ENCODE measurements around the gene FLRT2. TPM values are rescaled to one million over a fixed set of nuclear protein-coding genes. Genes with fewer than 3 reads are reported as not detected.

FLRT2 gene
- polyA plus RNA-seq, 1 donor from 2014 or later, result not detected

GRCh38 chr14:85535321-85535720 is 5.4 kb downstream of the FLRT2 start:
- no peaks in the 10 kb centered on the region for H3K36me3 Mint-ChIP-seq
- peaks cover 3 to 11% (median 5%) of the 10 kb centered on the region in 3 donors for H3K9me3 Mint-ChIP-seq
- H3K4me1 Mint-ChIP-seq, result peaks cover 0 to 2% (median 1%) of the 10 kb centered on the region in 3 donors
- no peak overlapping the region for H3K27ac Mint-ChIP-seq
- peaks cover 38% of the 10 kb centered on the region for H3K27me3 Mint-ChIP-seq
- H3K4me3 Mint-ChIP-seq, result no peak overlapping the region

- Mint-ChIP-seq H3K27me3 (peaks cover 31% of the 10 kb centered on the region), H3K4me3 (no peak overlapping the region), H3K27ac (no peak overlapping the region), H3K4me1 (peaks cover 0 to 2% (median 1%) of the 10 kb centered on the region in 3 donors), H3K36me3 (no peaks in the 10 kb centered on the region), H3K9me3 (peaks cover 3 to 10% (median 9%) of the 10 kb centered on the region in 3 donors)
Measured at GRCh38 chr14:85535991-85536832, 6.3 kb downstream of the FLRT2 start.

GRCh38 chr14:85536833-85537190 is 6.9 kb downstream of the FLRT2 start:
- H3K27ac Mint-ChIP-seq, result no peak overlapping the region
- H3K9me3 Mint-ChIP-seq, result peaks cover 2 to 10% (median 6%) of the 10 kb centered on the region in 3 donors
- no peak overlapping the region for H3K4me3 Mint-ChIP-seq
- no peaks in the 10 kb centered on the region for H3K36me3 Mint-ChIP-seq
- H3K4me1 Mint-ChIP-seq, result peaks cover 0 to 2% (median 0%) of the 10 kb centered on the region in 3 donors
- peaks cover 25% of the 10 kb centered on the region for H3K27me3 Mint-ChIP-seq

- H3K27me3 Mint-ChIP-seq, result peaks cover 18% of the 10 kb centered on the region
- peaks cover 2 to 10% (median 5%) of the 10 kb centered on the region in 3 donors for H3K9me3 Mint-ChIP-seq
- H3K36me3 Mint-ChIP-seq, result no peaks in the 10 kb centered on the region
- H3K4me3 Mint-ChIP-seq, result no peak overlapping the region
- peaks cover 0 to 2% (median 0%) of the 10 kb centered on the region in 3 donors for H3K4me1 Mint-ChIP-seq
- no peak overlapping the region for H3K27ac Mint-ChIP-seq
Measured at GRCh38 chr14:85537526-85537925, 7.6 kb downstream of the FLRT2 start.

GRCh38 chr14:85538636-85539035 is 8.7 kb downstream of the FLRT2 start:
- Mint-ChIP-seq H3K9me3 (peaks cover 2 to 10% (median 2%) of the 10 kb centered on the region in 3 donors), H3K27me3 (peaks cover 13% of the 10 kb centered on the region), H3K36me3 (no peaks in the 10 kb centered on the region), H3K27ac (no peak overlapping the region), H3K4me3 (no peak overlapping the region), H3K4me1 (peaks cover 0 to 2% (median 0%) of the 10 kb centered on the region in 3 donors)

GRCh38 chr14:85539510-85539909 is 9.6 kb downstream of the FLRT2 start:
- Mint-ChIP-seq H3K27ac (no peak overlapping the region), H3K36me3 (no peaks in the 10 kb centered on the region), H3K4me1 (peaks cover 0 to 2% (median 0%) of the 10 kb centered on the region in 3 donors), H3K9me3 (peaks cover 2 to 10% (median 2%) of the 10 kb centered on the region in 3 donors), H3K27me3 (peaks cover 6% of the 10 kb centered on the region), H3K4me3 (no peak overlapping the region)

GRCh38 chr14:85542623-85543022 is 12.7 kb downstream of the FLRT2 start:
- no peaks in the 10 kb centered on the region for H3K36me3 Mint-ChIP-seq
- H3K4me3 Mint-ChIP-seq, result no peak overlapping the region
- peaks cover 2 to 19% (median 4%) of the 10 kb centered on the region in 3 donors for H3K9me3 Mint-ChIP-seq
- no peaks in the 10 kb centered on the region for H3K4me1 Mint-ChIP-seq
- H3K27ac Mint-ChIP-seq, result no peak overlapping the region
- no peaks in the 10 kb centered on the region for H3K27me3 Mint-ChIP-seq

GRCh38 chr14:85545738-85546137 is 15.8 kb downstream of the FLRT2 start:
- Mint-ChIP-seq H3K4me1 (no peaks in the 10 kb centered on the region), H3K27ac (no peak overlapping the region), H3K9me3 (peaks cover 4 to 11% (median 4%) of the 10 kb centered on the region in 3 donors), H3K4me3 (no peak overlapping the region), H3K27me3 (no peaks in the 10 kb centered on the region), H3K36me3 (no peaks in the 10 kb centered on the region)

- Mint-ChIP-seq H3K27me3 (no peaks in the 10 kb centered on the region), H3K4me3 (no peak overlapping the region), H3K9me3 (peaks cover 4 to 9% (median 4%) of the 10 kb centered on the region in 3 donors)
Measured at GRCh38 chr14:85546390-85546789, 16.4 kb downstream of the FLRT2 start.

GRCh38 chr14:85549697-85550096 is 19.8 kb downstream of the FLRT2 start:
- Mint-ChIP-seq H3K4me1 (no peaks in the 10 kb centered on the region), H3K9me3 (peaks cover 2 to 9% (median 4%) of the 10 kb centered on the region in 3 donors), H3K27me3 (no peaks in the 10 kb centered on the region)

More at GRCh38 chr14:85546390-85546789, 16.4 kb downstream of the FLRT2 start:
- H3K4me1 Mint-ChIP-seq, result no peaks in the 10 kb centered on the region
- H3K36me3 Mint-ChIP-seq, result no peaks in the 10 kb centered on the region
- H3K27ac Mint-ChIP-seq, result no peak overlapping the region

GRCh38 chr14:85554106-85554505 is 24.2 kb downstream of the FLRT2 start:
- Mint-ChIP-seq H3K4me3 (no peak overlapping the region), H3K9me3 (peaks cover 0 to 4% (median 2%) of the 10 kb centered on the region in 3 donors), H3K27ac (no peak overlapping the region)

More at GRCh38 chr14:85549697-85550096, 19.8 kb downstream of the FLRT2 start:
- Mint-ChIP-seq H3K4me3 (no peak overlapping the region), H3K27ac (no peak overlapping the region), H3K36me3 (no peaks in the 10 kb centered on the region)

GRCh38 chr14:85556267-85556666 is 26.3 kb downstream of the FLRT2 start:
- no peaks in the 10 kb centered on the region for H3K4me1 Mint-ChIP-seq
- H3K27ac Mint-ChIP-seq, result no peak overlapping the region
- no peaks in the 10 kb centered on the region for H3K27me3 Mint-ChIP-seq
- no peak overlapping the region for H3K4me3 Mint-ChIP-seq
- H3K9me3 Mint-ChIP-seq, result peaks cover 2 to 8% (median 4%) of the 10 kb centered on the region in 3 donors
- no peaks in the 10 kb centered on the region for H3K36me3 Mint-ChIP-seq

More at GRCh38 chr14:85554106-85554505, 24.2 kb downstream of the FLRT2 start:
- no peaks in the 10 kb centered on the region for H3K4me1 Mint-ChIP-seq
- no peaks in the 10 kb centered on the region for H3K27me3 Mint-ChIP-seq
- H3K36me3 Mint-ChIP-seq, result no peaks in the 10 kb centered on the region

GRCh38 chr14:85558505-85558904 is 28.6 kb downstream of the FLRT2 start:
- no peaks in the 10 kb centered on the region for H3K4me1 Mint-ChIP-seq

GRCh38 chr14:85562630-85563029 is 32.7 kb downstream of the FLRT2 start:
- H3K4me1 Mint-ChIP-seq, result no peaks in the 10 kb centered on the region
- H3K36me3 Mint-ChIP-seq, result no peaks in the 10 kb centered on the region
- H3K9me3 Mint-ChIP-seq, result peaks cover 5 to 19% (median 5%) of the 10 kb centered on the region in 3 donors
- no peaks in the 10 kb centered on the region for H3K27me3 Mint-ChIP-seq
- no peak overlapping the region for H3K4me3 Mint-ChIP-seq
- no peak overlapping the region for H3K27ac Mint-ChIP-seq

More at GRCh38 chr14:85558505-85558904, 28.6 kb downstream of the FLRT2 start:
- H3K4me3 Mint-ChIP-seq, result no peak overlapping the region
- no peaks in the 10 kb centered on the region for H3K36me3 Mint-ChIP-seq
- no peaks in the 10 kb centered on the region for H3K27me3 Mint-ChIP-seq
- H3K27ac Mint-ChIP-seq, result no peak overlapping the region
- H3K9me3 Mint-ChIP-seq, result peaks cover 2 to 20% (median 4%) of the 10 kb centered on the region in 3 donors

GRCh38 chr14:85564841-85565527 is 35.0 kb downstream of the FLRT2 start:
- H3K4me1 Mint-ChIP-seq, result no peaks in the 10 kb centered on the region
- peaks cover 2% of the 10 kb centered on the region for H3K36me3 Mint-ChIP-seq
- no peaks in the 10 kb centered on the region for H3K27me3 Mint-ChIP-seq
- H3K9me3 Mint-ChIP-seq, result peaks cover 8 to 21% (median 9%) of the 10 kb centered on the region in 3 donors
- no peak overlapping the region for H3K4me3 Mint-ChIP-seq
- no peak overlapping the region for H3K27ac Mint-ChIP-seq

Measured in IgD-negative memory B cell (primary cell).